ENCODE results near the gene SPNS2.

Gene SPNS2

DNA sequence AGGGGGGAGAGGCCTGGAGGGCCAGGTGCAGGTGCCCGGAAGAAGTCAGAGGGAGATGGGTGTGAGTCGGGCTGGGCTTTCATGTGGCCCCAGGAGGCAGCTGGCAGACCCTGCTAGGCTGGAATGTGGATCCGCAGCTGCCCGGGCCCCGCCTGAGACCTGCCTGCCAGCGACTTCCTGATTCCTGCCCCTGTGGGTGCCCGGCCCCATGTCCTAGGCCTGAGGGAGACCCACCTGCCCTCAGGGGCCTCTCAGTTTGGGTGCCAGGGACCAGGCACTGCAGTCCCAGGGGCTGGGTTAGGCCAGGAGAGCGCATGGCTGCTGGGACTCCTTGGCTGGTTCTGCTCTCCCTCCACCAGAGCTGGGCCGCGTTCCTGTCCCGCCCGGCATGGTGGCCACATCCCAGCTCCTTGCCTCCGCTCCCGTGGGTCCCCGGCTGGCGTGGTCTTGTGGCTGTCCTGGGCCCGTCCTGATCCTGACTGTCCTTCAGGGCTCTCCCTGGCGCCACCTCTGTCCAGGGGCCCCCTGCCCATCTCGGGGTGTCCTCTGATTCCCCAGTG is 22.1 kb upstream of the SPNS2 start:
- Mint-ChIP-seq H3K4me3 (no peak overlapping the region), H3K4me1 (peaks cover 22% of the 10 kb centered on the region), H3K9me3 (no peaks in the 10 kb centered on the region), H3K27ac (no peak overlapping the region), H3K27me3 (no peaks in the 10 kb centered on the region), H3K36me3 (ENCODE audit: low read depth) (no peaks in the 10 kb centered on the region)
- no peak for ATAC-seq
- DNase-seq: no peak

DNA sequence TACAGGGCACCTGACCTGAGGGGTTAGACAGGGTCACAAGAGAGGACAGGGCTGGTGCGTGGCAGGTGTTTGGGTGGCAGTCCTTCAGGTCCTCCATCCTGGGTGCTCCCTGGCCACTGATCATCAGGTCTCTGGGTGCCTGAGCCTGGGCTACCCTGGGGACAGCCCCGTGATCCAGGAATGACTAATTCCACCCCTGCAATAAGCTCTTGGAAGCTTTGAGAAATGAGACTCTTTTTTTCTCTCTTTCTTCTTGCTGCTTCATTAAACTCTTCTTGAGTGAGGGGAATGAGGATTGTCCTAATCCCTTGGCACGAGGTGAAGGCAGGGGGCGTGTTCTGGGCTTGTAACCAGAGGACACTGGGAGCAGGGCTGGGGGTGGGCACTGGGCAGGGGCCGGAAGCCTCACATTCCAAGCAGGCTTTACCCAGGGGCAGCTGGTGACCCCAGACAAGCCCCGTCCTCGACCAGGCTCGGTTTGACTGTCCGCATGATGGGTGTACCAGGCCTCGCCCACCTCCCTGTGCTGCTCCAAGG is 21.4 kb upstream of the SPNS2 start:
- Mint-ChIP-seq H3K4me1 (peaks cover 28% of the 10 kb centered on the region), H3K4me3 (no peak overlapping the region), H3K27ac (no peak overlapping the region), H3K9me3 (no peaks in the 10 kb centered on the region), H3K36me3 (ENCODE audit: low read depth) (no peaks in the 10 kb centered on the region), H3K27me3 (no peaks in the 10 kb centered on the region)
- DNase-seq (no peak), ATAC-seq (peak; percentile 42)

DNA sequence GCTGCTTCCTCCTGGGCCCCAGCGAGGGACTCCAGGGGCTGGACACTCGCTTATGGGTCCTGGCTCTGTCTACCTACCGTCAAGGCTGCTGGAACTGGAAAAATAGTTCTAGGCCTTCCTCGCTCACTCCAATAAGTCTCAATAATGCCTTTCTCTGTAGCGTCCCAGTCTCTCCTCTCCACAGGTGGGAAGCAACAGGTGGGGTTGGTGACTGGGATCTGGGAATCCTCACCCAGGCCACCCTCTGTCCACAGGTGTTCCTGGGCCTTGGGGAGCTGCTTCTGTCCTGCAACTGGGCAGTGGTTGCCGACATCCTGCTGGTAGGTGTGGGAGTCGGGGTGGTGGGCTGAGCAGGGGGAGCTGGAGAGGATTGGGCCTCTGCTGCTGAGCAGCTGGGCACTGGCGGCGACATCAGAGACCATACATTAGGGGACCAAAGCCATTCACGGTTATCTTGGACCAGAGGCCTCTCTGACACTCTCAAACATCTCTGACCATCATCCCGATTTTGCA is 20.3 kb upstream of the SPNS2 start:
- H3K27me3 Mint-ChIP-seq: no peaks in the 10 kb centered on the region
- no peak overlapping the region for H3K4me3 Mint-ChIP-seq
- peaks cover 28% of the 10 kb centered on the region for H3K4me1 Mint-ChIP-seq
- H3K36me3 Mint-ChIP-seq (ENCODE audit: low read depth): no peaks in the 10 kb centered on the region
- ATAC-seq: no peak
- DNase-seq: no peak
- no peaks in the 10 kb centered on the region for H3K9me3 Mint-ChIP-seq
- H3K27ac Mint-ChIP-seq: no peak overlapping the region

DNA sequence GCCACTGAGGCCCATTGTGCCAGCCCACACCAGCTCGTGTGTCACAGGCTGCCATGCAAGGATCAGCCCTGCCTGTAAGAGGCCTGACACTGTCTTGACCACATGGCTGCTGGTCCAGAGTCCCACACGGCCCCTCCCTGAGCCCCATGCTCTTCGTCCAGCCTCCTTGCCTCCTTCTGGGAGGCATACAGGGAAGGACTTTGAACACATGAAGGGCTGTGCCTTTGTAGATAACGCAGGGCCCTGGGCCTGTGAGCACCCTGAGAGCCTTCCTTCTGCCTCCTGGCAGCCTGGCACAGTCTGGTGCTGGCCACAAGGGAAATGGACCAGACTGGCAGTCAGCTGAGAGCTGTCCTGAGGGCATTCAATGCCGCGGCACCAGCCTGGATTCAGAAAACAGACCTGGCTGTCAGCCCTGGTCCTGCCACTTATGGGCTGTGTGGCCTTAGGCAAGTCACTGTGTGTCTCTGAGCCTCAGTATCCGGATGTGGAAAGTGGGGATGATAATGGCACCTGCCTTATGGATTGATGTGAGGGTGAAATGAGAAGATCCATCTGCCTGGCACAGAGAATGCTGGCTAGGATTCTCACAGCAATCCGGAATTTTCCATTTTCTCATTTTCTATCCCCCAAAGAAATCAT is 19.2 kb upstream of the SPNS2 start:
- no peaks in the 10 kb centered on the region for H3K9me3 Mint-ChIP-seq
- ATAC-seq (no peak), DNase-seq (no peak)
- peaks cover 31% of the 10 kb centered on the region for H3K4me1 Mint-ChIP-seq
- no peaks in the 10 kb centered on the region for H3K27me3 Mint-ChIP-seq
- H3K4me3 Mint-ChIP-seq: no peak overlapping the region
- H3K36me3 Mint-ChIP-seq (ENCODE audit: low read depth): no peaks in the 10 kb centered on the region
- H3K27ac Mint-ChIP-seq: no peak overlapping the region

DNA sequence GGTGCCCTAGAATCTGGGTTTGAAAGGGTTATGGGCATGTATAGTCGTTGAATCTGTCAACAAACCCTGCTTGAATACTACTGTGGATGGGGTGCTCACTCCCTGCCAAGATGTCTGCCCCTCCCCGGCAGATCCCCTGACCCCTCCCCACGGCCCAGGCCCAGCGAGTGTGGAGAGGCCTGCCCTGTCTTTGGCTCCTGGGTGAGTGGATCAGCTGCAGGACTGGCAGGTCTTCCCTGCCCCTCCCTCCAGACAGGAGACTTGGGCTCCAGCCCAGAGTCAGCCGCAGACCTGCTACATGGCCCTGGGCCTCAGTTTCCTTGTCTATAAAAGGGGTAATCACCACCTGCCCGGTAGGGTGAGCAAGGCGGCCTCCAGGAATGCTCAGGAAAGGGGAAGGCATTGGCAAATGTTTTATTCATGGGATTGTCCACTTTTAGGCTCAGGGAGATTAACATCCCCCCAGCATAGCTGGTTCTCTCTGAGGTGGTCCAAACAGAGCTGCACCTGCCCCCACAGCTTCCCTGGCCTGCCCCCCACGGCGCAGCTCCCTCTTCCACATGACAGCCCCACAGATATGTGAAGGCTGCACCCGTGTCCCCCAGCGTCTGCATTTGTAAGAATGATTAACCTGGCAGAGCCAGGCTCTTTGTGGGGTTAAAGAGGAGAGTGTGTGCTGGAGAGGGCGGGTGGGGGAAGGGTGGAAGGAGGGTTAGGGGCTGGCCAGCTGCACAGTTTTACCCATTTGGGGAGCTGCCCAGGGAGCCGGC is 18.5 kb upstream of the SPNS2 start:
- ATAC-seq: no peak
- Mint-ChIP-seq H3K27ac (no peak overlapping the region), H3K36me3 (ENCODE audit: low read depth) (no peaks in the 10 kb centered on the region), H3K9me3 (no peaks in the 10 kb centered on the region), H3K4me1 (peaks cover 36% of the 10 kb centered on the region), H3K4me3 (no peak overlapping the region), H3K27me3 (no peaks in the 10 kb centered on the region)
- DNase-seq: no peak

DNA sequence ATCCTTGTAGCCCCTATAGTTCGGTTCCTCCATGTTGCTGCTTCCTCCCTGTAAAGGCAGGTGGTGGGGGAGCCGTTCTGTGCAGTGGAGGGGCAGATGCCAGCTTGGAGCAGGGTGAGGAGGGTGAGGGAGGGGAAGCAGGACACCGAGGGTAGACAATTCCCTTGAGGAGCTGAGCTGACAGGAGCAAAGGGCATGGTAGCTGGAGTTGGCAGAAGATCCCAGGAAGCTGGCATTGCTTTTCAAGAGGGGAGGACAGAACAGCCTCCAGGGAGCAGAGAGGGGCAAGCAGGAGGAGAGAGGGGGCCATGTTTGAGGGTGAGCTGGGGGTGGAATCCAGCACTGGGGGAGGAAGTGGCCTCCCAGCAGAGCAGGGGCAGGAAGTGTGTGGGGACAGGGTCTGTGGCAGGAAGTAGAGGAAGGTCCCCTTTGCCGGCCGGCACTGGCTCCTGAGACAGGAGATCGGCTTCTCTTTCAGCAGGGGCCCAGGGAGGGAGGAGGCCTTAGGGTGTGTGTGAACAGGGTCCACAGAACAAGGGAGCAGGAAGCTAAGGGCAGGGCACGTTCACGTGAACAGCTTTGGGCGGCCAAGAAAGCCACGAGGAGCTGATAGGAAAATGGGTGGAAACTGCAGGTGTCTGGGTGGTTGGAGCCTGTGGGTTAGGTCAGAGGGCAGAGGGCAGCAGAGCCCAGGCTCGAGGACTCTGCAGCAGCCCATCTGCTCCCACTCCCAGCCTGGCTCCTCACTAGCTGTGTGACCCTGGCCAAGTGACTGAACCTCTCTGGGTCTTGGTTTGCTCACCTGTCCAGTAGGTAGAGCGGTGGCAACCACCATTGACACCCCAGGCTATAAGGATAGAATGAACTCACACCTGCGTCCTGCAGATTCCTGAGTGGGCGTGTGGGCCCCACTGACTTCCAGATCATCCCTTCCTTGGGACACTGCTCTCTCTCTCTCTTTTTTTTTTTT is 17.5 kb upstream of the SPNS2 start:
- peak; percentile 61 for DNase-seq
- H3K4me1 Mint-ChIP-seq: peaks cover 44% of the 10 kb centered on the region

DNA sequence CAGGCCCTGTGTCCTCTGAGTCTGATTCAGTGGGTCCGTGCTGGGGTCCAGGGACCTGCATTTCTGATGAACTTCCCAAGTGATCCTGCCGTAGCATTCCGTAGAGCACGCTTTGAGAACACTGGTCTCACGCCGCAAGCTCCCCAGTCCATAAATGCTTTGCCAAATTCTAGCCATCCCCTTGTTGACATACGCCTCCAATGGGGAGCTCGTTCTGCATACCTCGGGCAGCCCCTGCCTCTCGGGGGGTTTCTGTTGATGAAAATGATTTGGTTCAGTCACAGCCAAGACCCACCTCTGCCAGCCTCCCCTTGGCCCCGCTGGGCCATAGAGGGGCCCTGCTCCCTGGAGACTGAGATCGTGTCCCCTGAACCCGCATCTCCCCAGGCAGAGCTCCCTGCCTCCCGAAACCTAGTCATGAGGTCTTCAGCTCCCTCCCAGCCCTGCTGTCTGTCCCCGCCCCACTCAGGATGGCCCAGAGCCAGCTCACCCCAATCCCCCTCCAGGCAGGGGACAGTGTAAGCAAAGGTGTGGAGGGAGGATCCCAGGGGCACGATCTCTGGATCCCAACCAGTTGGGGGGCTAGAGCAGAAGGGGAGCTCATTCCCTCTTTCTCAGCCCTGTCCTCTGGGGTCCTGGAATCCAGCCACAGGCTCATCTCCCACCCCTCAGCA is 16.2 kb upstream of the SPNS2 start:
- H3K4me1 Mint-ChIP-seq: peaks cover 43% of the 10 kb centered on the region
- H3K9me3 Mint-ChIP-seq: no peaks in the 10 kb centered on the region
- no peak for DNase-seq
- H3K36me3 Mint-ChIP-seq (ENCODE audit: low read depth): no peaks in the 10 kb centered on the region
- H3K4me3 Mint-ChIP-seq: no peak overlapping the region
- no peaks in the 10 kb centered on the region for H3K27me3 Mint-ChIP-seq
- peak overlapping the region; percentile 60 for H3K27ac Mint-ChIP-seq
- ATAC-seq: no peak

More for the DNA sequence above, 17.5 kb upstream of the SPNS2 start:
- H3K9me3 Mint-ChIP-seq: no peaks in the 10 kb centered on the region
- no peaks in the 10 kb centered on the region for H3K36me3 Mint-ChIP-seq (ENCODE audit: low read depth)
- ATAC-seq: peak; percentile 77
- peak overlapping the region; percentile 54 for H3K4me3 Mint-ChIP-seq
- H3K27me3 Mint-ChIP-seq: no peaks in the 10 kb centered on the region
- H3K27ac Mint-ChIP-seq: peak overlapping the region; percentile 98

DNA sequence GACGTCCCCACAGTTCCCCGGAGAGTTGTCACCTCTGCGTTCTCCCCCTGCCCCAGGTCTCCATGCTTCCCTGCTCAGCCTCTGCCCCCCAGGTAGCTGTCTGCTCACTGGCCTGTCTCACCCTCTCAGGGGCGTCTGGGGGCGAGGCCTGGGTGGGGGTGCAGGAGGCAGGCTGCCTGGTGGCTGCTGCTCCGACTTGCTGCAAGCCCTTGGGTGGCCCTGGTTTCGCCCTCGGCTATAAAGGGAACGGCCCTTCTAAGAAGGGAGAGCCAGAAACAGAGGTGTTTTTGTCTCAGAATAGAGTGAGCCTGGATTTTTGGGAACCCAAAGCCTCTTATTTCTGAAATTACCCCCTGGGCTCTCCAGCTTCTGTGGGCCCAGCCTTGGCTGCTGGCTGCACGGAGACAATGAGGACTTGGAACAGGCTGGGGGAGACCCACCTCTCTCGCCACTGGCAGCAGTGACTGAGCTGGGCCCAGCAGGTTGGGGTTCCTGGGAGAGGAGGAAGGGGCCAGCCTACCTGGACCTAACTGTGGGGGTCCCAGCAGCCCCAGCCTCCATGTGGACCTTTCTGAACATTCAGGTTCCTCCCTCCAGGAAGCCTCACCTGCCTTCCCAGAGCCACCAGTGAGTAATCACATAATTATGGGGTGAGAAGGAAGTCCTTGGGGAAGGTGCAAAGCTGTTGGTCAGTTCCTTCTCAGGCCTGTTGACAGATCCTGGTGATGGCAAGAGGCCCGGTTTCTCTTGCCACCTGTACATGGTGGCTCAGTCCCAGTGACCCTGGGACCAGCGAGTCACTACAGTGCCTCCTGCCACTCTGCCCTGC is 15.5 kb upstream of the SPNS2 start:
- no peak for ATAC-seq
- no peak overlapping the region for H3K4me3 Mint-ChIP-seq

DNA sequence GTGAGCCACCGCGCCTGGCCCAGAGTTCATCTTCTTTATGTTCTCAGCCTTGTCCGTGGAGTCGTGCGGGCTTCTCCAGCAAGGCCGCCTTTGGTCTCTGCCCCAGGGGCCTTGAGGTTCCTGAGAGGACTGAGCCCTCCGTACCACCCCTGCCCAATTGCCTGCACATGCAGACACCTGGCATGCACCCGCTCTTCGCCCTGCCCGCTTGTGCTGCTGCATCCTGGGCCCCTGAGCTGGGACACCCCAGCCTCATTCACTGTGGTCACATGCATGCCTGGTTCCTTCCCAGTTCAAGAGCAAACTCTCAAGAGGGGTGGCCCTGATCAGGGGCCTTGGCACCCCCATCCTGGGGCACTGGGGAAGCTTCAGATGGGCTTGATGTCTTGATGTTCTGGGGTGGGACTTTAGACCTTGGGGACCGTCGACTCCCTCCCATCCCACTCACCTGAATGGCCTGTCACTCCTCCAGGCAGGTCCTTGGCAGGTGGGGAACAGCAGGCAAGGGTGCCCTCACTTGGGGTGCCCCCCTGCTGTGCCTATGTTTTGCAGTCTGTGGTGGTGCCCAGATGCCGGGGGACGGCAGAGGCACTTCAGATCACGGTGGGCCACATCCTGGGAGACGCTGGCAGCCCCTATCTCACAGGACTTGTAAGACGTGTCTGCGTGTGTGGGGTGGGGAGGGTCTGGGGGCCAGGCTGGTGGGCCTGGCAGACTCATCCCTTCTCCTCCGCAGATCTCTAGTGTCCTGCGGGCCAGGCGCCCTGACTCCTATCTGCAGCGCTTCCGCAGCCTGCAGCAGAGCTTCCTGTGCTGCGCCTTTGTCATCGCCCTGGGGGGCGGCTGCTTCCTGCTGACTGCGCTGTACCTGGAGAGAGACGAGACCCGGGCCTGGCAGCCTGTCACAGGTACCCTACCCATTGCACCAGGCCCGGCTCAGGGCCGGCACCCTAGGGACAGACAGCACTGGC is 12.7 kb upstream of the SPNS2 start:
- Mint-ChIP-seq H3K27me3 (no peaks in the 10 kb centered on the region), H3K27ac (peak overlapping the region; percentile 71), H3K4me3 (peak overlapping the region; percentile 82), H3K4me1 (peaks cover 32% of the 10 kb centered on the region), H3K9me3 (no peaks in the 10 kb centered on the region), H3K36me3 (ENCODE audit: low read depth) (no peaks in the 10 kb centered on the region)
- DNase-seq: peak; percentile 54
- ATAC-seq: peak; percentile 86

More for the DNA sequence above, 15.5 kb upstream of the SPNS2 start:
- Mint-ChIP-seq H3K27me3 (no peaks in the 10 kb centered on the region), H3K4me1 (peaks cover 40% of the 10 kb centered on the region), H3K9me3 (no peaks in the 10 kb centered on the region), H3K27ac (no peak overlapping the region), H3K36me3 (ENCODE audit: low read depth) (no peaks in the 10 kb centered on the region)
- no peak for DNase-seq

DNA sequence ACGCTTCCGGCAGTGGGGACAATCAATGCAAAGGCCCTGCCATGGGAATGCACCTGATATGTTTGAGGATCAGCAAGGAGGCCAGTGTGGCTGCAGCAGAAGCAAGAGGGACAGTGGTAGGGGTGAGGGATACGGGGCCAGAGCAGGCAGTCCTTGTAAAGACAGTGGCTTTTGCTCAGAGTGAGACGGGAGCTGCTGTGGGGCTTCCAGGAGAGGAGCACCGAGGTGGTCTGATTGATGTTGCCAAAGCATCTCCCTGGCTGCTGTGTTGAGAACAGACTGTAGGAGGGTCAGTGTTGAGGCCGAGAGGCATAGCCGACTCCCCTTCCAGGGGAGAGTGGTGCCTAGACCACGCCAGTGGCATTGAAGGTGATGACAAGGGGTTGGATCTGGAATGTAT is 11.4 kb upstream of the SPNS2 start:
- Mint-ChIP-seq H3K27ac (no peak overlapping the region), H3K4me3 (no peak overlapping the region), H3K27me3 (no peaks in the 10 kb centered on the region), H3K36me3 (ENCODE audit: low read depth) (no peaks in the 10 kb centered on the region), H3K9me3 (no peaks in the 10 kb centered on the region), H3K4me1 (peaks cover 20% of the 10 kb centered on the region)
- no peak for ATAC-seq
- no peak for DNase-seq

DNA sequence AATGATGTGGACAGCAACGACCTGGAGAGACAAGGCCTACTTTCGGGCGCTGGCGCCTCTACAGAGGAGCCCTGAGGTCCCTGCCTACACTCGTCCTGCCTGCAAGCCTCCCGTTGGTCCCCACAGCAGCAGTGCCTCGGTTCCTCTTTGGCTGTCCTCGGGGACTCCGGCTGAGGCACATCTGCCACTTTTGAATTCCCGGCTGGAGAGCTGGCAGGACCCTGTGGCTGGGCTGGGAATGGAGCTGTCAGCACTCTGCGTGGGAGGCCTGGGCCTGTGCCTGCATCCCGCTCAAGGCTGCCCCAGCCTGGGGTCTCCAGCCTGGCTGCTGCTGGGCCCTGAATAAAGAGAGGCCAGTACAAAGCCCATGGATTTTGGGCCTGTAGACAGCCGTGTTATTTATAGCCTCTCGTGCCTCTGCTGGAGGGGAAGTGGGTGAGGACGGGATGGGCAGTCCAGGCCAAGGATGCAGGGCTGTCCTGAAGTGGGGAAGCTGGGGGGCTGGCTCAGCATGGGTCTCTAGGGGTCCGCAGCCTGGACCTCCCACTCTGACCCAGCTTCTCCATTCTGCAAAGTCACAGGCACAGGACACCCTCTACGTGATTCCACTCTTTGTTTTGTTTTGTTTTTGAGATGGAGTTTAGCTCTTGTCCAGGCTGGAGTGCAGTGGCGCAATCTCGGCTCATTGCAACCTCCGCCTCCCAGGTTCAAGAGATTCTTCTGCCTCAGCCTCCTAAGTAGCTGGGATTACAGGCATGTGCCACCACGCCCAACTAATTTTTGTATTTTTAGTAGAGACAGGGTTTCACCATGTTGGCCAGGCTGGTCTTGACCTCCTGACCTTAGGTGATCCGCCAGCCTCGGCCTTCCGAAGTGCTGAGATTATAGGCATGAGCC is 10.6 kb upstream of the SPNS2 start:
- Mint-ChIP-seq H3K9me3 (no peaks in the 10 kb centered on the region), H3K36me3 (ENCODE audit: low read depth) (no peaks in the 10 kb centered on the region), H3K4me1 (peaks cover 26% of the 10 kb centered on the region), H3K27ac (no peak overlapping the region), H3K27me3 (no peaks in the 10 kb centered on the region), H3K4me3 (no peak overlapping the region)
- no peak for ATAC-seq
- DNase-seq: no peak

Measured in activated naive CD8-positive, alpha-beta T cell treated with anti-CD3 and anti-CD28 coated beads, Interleukin-2, amount 50 U/mL, for 24 hours (primary cell).